Midbrain (tissue), 1 donor: ENCODE data around the gene MCUB.

Experiments
- DNase-seq: peaks from one replicate; lab custom pipeline; 2025; lab: John Stamatoyannopoulos, UW

The MCUB gene

DNA sequence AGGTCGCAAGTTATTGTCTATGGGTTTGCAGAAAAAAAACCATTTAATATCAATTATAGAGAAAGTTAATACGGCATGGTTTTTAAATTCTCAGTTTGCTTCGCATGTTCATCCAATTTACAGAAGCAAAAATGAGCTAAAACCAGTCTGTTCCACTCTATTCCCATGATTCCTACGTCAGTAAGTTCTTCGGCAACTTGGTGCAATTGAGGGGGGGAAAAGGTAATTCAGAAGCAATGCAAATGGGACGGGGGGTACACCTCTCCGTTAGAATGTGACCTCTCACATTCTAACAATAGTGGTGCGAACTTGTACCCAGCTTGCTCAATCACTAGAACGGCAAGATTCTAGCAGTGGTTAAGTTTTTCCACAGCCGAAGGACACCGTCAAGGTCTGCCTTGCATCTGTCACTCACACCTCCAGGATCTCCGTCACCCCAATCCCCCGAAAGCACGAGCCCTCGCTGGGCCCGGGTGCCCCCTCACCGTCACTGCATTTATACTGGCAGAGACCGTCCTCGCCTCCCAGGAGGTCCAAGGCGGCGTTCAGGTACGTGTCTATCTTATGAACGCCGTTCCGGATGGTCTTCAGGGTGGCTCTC is 169.2 kb downstream of the MCUB start:
- no peak for DNase-seq

DNA sequence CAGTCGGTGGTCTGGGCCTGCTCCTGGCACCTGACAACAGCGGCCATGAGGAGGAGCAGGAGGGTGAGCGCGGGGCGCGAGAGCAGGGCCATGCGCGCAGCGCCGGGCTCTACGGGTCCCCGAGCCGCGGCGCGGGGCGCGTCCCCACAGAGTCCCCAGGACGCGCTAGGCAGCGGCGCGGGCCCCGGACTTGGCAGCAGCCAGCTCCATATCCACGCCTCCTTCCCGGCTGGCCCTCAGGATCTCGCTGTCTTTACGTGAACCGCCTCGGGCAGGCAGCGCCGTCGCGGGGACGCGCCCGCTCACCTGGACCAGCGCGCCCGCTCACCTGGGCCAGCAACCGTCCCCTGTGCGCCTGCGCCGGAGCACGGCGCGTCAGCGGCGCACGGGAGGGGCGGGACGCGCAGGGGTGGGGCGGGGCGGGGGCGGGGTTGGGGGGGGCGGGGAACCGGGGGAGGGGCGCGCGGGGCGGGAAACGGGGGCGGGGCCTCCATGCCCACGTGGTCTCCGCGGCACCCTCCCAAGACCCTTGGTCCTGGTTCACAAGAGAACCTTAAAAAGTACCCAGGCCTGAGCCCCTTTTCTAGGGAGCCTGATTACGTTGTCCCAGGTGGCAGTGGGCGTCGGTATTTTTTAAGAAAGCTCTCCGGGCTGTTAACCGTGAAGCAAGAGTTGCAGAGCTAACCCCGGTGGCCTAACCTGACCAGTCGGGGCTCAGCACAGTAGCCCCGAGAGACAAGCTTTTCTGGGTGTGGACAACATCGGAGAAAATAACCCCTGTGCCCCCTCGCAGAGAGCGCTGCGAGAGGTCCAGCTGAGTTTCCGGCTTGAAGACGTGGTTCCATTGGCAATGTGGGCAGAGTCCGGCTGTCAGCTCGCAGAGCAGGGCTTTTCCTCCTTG is 169.9 kb downstream of the MCUB start, which contains the start of gene PLA2G12A:
TSS of gene PLA2G12A (minus strand) at position 353 of the 901 bp plus-strand sequence. CDS start at position 92, 261 bp downstream.
- DNase-seq = peak; percentile 79

DNA sequence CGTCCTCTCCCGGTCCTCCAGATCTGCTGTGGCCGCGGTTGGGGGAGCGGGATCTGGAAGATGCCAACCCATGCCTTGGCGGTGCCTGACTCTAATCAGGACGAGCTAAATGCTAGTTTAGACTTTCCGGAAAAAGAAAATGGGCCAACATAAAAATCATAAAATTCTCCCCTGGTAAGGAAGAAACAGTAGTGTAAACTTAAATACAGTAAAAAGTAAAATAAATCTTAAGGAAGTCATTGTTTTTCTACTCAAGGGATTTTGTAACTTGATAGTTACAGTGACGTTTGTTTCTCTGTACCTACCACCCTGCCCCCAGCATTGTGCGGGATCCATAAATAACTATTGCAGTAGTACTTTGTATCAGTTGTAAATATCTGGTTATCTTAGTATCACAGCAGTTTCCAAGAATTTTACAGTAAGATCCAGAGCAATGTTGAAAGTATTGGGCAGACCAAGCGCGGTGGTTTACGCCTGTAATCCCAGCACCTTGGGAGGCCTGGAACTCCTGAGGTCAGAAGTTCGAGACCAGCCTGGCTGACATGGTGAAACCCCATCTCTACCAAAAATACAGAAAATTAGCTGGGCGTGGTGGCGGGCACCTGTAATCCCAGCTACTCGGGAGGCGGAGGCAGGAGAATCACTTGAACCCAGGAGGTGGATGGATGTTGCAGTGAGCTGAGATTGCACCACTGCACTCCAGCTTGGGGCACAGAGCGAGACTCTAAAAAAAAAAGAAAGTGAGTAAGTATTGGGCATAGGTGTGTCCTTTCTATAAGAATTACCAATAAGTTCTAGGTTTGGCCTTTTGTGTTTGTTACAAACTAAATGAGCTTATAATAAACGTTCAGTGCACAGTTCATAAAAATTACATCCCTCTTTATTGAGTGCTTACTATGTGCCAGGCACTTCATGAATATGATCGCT is 170.8 kb downstream of the MCUB start:
- no peak for DNase-seq

DNA sequence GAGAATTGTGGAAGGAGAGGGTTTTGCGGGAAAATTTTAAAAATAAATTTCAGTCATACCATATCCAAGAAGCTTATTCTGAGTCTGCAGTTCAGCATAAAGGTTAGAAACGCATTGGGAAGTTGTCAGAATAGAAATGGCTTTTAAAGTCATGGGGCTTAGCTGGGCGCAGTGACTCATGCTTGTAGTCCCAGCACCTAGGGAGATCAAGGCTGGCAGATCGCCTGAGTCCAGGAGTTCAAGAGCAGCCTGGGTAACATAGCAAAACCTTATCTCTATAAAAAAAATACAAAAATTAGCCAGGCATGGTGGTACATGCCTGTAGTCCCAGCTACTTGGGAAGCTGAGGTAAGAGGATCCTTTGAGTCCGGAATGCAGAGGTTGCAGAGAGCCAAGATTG is 173.7 kb downstream of the MCUB start:
- no peak for DNase-seq

DNA sequence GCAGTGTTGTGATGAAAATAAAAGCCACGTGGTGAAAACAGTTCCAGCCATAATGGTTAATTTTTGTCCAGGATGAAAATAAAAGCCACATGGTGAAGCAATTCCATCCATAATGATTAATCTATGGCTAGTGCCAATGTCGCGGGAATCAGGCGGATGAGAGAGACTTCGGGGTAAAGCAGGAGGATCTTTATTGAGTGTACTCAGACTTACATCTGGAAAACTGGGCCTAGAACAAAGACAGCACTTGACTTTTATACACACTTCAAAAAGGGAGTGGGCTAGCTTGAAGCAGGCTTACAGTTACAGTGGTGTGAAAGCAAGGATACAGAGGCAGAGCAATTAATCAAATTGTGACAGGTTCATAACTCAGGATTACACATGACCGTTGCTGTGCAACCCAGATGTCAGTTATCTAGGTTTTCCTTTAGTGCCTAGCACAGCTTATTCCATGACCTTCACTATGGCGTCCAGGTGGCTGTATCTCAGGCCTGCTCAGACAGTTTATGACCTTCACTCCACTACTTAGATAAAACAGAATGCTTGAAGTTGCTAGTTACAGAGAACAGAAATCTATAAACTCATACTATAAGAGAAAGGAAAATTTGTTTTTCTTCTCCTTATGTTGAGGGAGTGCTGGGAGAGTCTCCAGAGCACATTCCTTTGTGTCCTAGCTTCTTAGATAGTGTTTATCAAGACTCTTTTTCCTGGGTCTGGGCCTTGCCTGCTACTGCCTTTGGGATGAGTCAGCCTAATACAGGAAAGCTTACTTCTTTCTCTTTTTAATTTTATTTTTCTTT is 175.7 kb downstream of the MCUB start:
- DNase-seq = no peak
